Kidney (tissue), 14 donors: ENCODE data around the gene CHKB. TPM values are rescaled to one million over a fixed set of nuclear protein-coding genes. Genes with fewer than 3 reads are reported as not detected.

Experiments
- DNase-seq, 5 donors: peaks; one replicate each; pipeline ENCODE4 v3.0.0-alpha.2; 2013 to 2020
- FAIRE-seq: peaks from 2 replicates; lab custom pipeline; 2012; peaks lifted over from hg19 to GRCh38; lab: Jason Lieb, UNC
- H3K27ac ChIP-seq, 2 donors: one replicate each; pipeline ENCODE4 v1.7.0; 2013; ENCODE audit warnings: low read depth in 2 of 2, low read length in 2 of 2, inconsistent platforms in 1 of 2
- H3K27me3 ChIP-seq: one replicate; pipeline ENCODE4 v1.7.1; 2013; ENCODE audit warnings: low read length, inconsistent platforms; ENCODE audit not compliant: control insufficient read depth, insufficient read depth
- H3K36me3 ChIP-seq, 3 donors: one replicate each; pipeline versions ENCODE4 v1.7.0 to v1.7.1; 2013; ENCODE audit warnings: low read length in 3 of 3, control low read depth in 1 of 3, inconsistent platforms in 1 of 3; ENCODE audit not compliant: insufficient read depth in 3 of 3, control insufficient read depth in 2 of 3
- H3K4me1 ChIP-seq, 3 donors: one replicate each; pipeline versions ENCODE4 v1.7.0 to v1.7.1; 2013; ENCODE audit warnings: low read length in 3 of 3, inconsistent platforms in 1 of 3, low read depth in 1 of 3; ENCODE audit not compliant: control insufficient read depth in 2 of 3, insufficient read depth in 2 of 3
- H3K4me3 ChIP-seq, 3 donors: one replicate each; pipeline versions ENCODE4 v1.7.0 to v1.8.1; 2013; ENCODE audit warnings: low read length in 3 of 3, control low read depth in 1 of 3, inconsistent platforms in 1 of 3
- H3K9ac ChIP-seq, 3 donors: one replicate each; pipeline versions ENCODE4 v1.7.0 to v1.7.1; 2013; ENCODE audit warnings: low read length in 3 of 3, control low read depth in 1 of 3, inconsistent platforms in 1 of 3
- H3K9me3 ChIP-seq, 3 donors: one replicate each; pipeline versions ENCODE4 v1.7.0 to v1.7.1; 2013; ENCODE audit warnings: low read length in 3 of 3, control low read depth in 1 of 3, inconsistent platforms in 1 of 3; ENCODE audit not compliant: control insufficient read depth in 2 of 3, insufficient read depth in 1 of 3
- intact Hi-C: fragments of 100-400 bp; cut with DNase I; formaldehyde crosslinking; loops from one replicate; pipeline ENCODE4 v1.11.1; 2022
- polyA plus RNA-seq: library from polyadenylated mRNA; stranded (reverse); fragments of 350-450 nt; fragmentation: Illumina TruSeq; extraction: RNeasy Lipid Tissue Mini Kit (QIAGEN cat#74804); gene quantifications from one replicate; pipeline ENCODE4 v1.2.3, GENCODE V29; 2014; ENCODE audit warnings: low read depth, low replicate concordance; ENCODE audit not compliant: insufficient read depth
- total RNA-seq: library from RNA; stranded (reverse); fragmentation: NEBNext Ultra II Directional; extraction: Animal tissue kit (Norgen Biotek cat#: 25700); gene quantifications from one replicate; pipeline ENCODE4 v1.2.1, GENCODE V29; 2021
- TF ChIP-seq, protein P1 (sequence below): IDR thresholded peaks from 3 replicates; pipeline ENCODE4 v1.5.1; 2012; ENCODE audit warnings: mild to moderate bottlenecking, moderate library complexity, borderline replicate concordance; ENCODE audit not compliant: insufficient read depth; ENCODE audit errors: extremely low read depth
- donor health status: control.
- donor health status: control.
- donor health status: control.
- donor health status: control.
- donor health status: control.
- donor health status: DM: yes; HTN: yes; CAD: no.
- donor health status: Normal renal cell carcinoma (clear cell type).

Gene CHKB
- total and polyA plus RNA-seq, 2 donors from 2014 or later = 73.0 to 91.7 TPM

- H3K27me3 ChIP-seq = no peaks in the 10 kb centered on the region
- H3K9ac ChIP-seq = no peak overlapping the region
- intact Hi-C loops = no loop called here
- TF ChIP-seq, protein P1, sequence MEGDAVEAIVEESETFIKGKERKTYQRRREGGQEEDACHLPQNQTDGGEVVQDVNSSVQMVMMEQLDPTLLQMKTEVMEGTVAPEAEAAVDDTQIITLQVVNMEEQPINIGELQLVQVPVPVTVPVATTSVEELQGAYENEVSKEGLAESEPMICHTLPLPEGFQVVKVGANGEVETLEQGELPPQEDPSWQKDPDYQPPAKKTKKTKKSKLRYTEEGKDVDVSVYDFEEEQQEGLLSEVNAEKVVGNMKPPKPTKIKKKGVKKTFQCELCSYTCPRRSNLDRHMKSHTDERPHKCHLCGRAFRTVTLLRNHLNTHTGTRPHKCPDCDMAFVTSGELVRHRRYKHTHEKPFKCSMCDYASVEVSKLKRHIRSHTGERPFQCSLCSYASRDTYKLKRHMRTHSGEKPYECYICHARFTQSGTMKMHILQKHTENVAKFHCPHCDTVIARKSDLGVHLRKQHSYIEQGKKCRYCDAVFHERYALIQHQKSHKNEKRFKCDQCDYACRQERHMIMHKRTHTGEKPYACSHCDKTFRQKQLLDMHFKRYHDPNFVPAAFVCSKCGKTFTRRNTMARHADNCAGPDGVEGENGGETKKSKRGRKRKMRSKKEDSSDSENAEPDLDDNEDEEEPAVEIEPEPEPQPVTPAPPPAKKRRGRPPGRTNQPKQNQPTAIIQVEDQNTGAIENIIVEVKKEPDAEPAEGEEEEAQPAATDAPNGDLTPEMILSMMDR = no peak
- H3K4me1 ChIP-seq = peaks cover 7 to 22% (median 18%) of the 10 kb centered on the region in 3 donors
- DNase-seq (peak in 2 of 5 donors; percentile 70 to 73), FAIRE-seq (no peak)
- no peaks in the 10 kb centered on the region for H3K36me3 ChIP-seq
- H3K4me3 ChIP-seq = no peak overlapping the region
- no peaks in the 10 kb centered on the region for H3K9me3 ChIP-seq
- no peak overlapping the region for H3K27ac ChIP-seq
These were observed 43.7 kb upstream of the CHKB start for GRCh38 chr22:50626314-50626849.

GRCh38 chr22:50625568-50626313, 43.1 kb upstream of the CHKB start:
- Histone ChIP-seq H3K9me3 (no peaks in the 10 kb centered on the region), H3K9ac (no peak overlapping the region), H3K27ac (no peak overlapping the region), H3K36me3 (no peaks in the 10 kb centered on the region), H3K27me3 (no peaks in the 10 kb centered on the region), H3K4me3 (no peak overlapping the region), H3K4me1 (peaks cover 7 to 29% (median 24%) of the 10 kb centered on the region in 3 donors)
- FAIRE-seq = no peak
- intact Hi-C loops = no loop called here
- DNase-seq = peak in 2 of 5 donors; percentile 8 to 78
- TF ChIP-seq, protein P1 = no peak

GRCh38 chr22:50625131-50625567, 42.5 kb upstream of the CHKB start:
- intact Hi-C loops = no loop called here
- FAIRE-seq (no peak), DNase-seq (peak in 2 of 5 donors; percentile 9 to 83)
- Histone ChIP-seq H3K27ac (no peak overlapping the region), H3K4me1 (peaks cover 7 to 32% (median 28%) of the 10 kb centered on the region in 3 donors), H3K36me3 (no peaks in the 10 kb centered on the region), H3K27me3 (no peaks in the 10 kb centered on the region), H3K9me3 (no peaks in the 10 kb centered on the region), H3K4me3 (no peak overlapping the region), H3K9ac (no peak overlapping the region)
- TF ChIP-seq, protein P1 = no peak
